Smooth muscle cell (in vitro differentiated cells): ENCODE data around the gene SCMH1. TPM values are rescaled to one million over a fixed set of nuclear protein-coding genes. Genes with fewer than 3 reads are reported as not detected.

ENCODE experiments used
- DNase-seq: peaks from one replicate; lab custom pipeline; 2025; ENCODE audit not compliant: unreplicated experiment; lab: John Stamatoyannopoulos, UW
- H2AFZ ChIP-seq: fragments of 200-600 bp; sonication (generic); 2 replicates; pipeline ENCODE4 v1.6.0; 2016; ENCODE audit warnings: antibody characterized with exemption, low read depth, mild to moderate bottlenecking
- H3F3A ChIP-seq: fragments of 200-600 bp; sonication (generic); 2 replicates; pipeline ENCODE4 v1.6.0; 2017; ENCODE audit warnings: antibody characterized with exemption, low read depth
- H3K27ac ChIP-seq: fragments of 200-600 bp; sonication (generic); 2 replicates; pipeline ENCODE4 v1.5.1; 2016; ENCODE audit warnings: low read depth, mild to moderate bottlenecking
- H3K27me3 ChIP-seq: fragments of 200-600 bp; sonication (generic); 2 replicates; pipeline ENCODE4 v1.6.1; 2016; ENCODE audit warnings: low read depth, mild to moderate bottlenecking
- H3K36me3 ChIP-seq: fragments of 200-600 bp; sonication (generic); 2 replicates; pipeline ENCODE4 v1.5.1; 2016; ENCODE audit warnings: low read depth
- H3K4me1 ChIP-seq: fragments of 200-600 bp; sonication (generic); 2 replicates; pipeline ENCODE4 v1.5.1; 2016; ENCODE audit warnings: low read depth
- H3K4me2 ChIP-seq: fragments of 200-600 bp; sonication (generic); 2 replicates; pipeline ENCODE4 v1.6.0; 2016; ENCODE audit warnings: mild to moderate bottlenecking
- H3K4me3 ChIP-seq: fragments of 200-600 bp; sonication (generic); 2 replicates; pipeline ENCODE4 v1.5.1; 2016; ENCODE audit warnings: mild to moderate bottlenecking
- H3K79me2 ChIP-seq: fragments of 200-600 bp; sonication (generic); 2 replicates; pipeline ENCODE4 v1.6.0; 2016; ENCODE audit warnings: low read depth, mild to moderate bottlenecking
- H3K9ac ChIP-seq: fragments of 200-600 bp; sonication (generic); 2 replicates; pipeline ENCODE4 v1.6.0; 2016; ENCODE audit warnings: low read depth
- H3K9me3 ChIP-seq: fragments of 200-600 bp; sonication (generic); replicated peaks from 2 replicates; pipeline ENCODE4 v1.5.1; 2016; ENCODE audit warnings: low read depth
- H4K20me1 ChIP-seq: fragments of 200-600 bp; sonication (generic); 2 replicates; pipeline ENCODE4 v1.6.0; 2016; ENCODE audit warnings: low read depth
- CTCF ChIP-seq: fragments of 200-600 bp; sonication (generic); IDR thresholded peaks from 2 replicates; pipeline ENCODE4 v1.5.1; 2017; ENCODE audit warnings: borderline replicate concordance, mild to moderate bottlenecking, antibody characterized with exemption; ENCODE audit not compliant: insufficient read depth, poor library complexity, severe bottlenecking
- WGBS: methylation state at CpG from one replicate; pipeline ENCODE4 v1.1.7; 2016; ENCODE audit warnings: low lambda C conversion rate; 5-methylcytosine and 5-hydroxymethylcytosine counted together
- polyA plus RNA-seq: library from polyadenylated mRNA; unstranded; fragments of >200 nt; fragmentation: Nextera tagmentation; extraction: Ambion mirVana; gene quantifications from 2 replicates; pipeline ENCODE4 v1.2.1, GENCODE V29; 2016
- total RNA-seq: library from RNA; depleted of rRNA; stranded (reverse); fragments of >200 nt; gene quantifications from 2 replicates; pipeline ENCODE4 v1.2.3, GENCODE V29; 2014

Gene SCMH1
- total and polyA plus RNA-seq, 2 experiments from 2014 or later = 24.0 to 46.4 TPM

- Histone ChIP-seq H2AFZ (no peak overlapping the region), H3K79me2 (peaks cover 37% of the 10 kb centered on the region), H3K27me3 (no peaks in the 10 kb centered on the region), H3K27ac (no peak overlapping the region), H3K36me3 (peaks cover 11% of the 10 kb centered on the region), H3K9ac (no peak overlapping the region), H3K4me3 (no peak overlapping the region), H4K20me1 (peaks cover 44% of the 10 kb centered on the region), H3K4me2 (no peak overlapping the region), H3K9me3 (no peaks in the 10 kb centered on the region), H3F3A (peaks cover 4% of the 10 kb centered on the region), H3K4me1 (peaks cover 13% of the 10 kb centered on the region)
- TF ChIP-seq CTCF = no peak
- WGBS = 89% methylated on average over 1 of the region's 1 CpG
- DNase-seq = no peak
These were observed 258.8 kb downstream of the SCMH1 start for GRCh38 chr1:40983286-40983685.

- H3K79me2 ChIP-seq = peaks cover 37% of the 10 kb centered on the region
- H3K9me3 ChIP-seq = no peaks in the 10 kb centered on the region
- peaks cover 44% of the 10 kb centered on the region for H4K20me1 ChIP-seq
- H3K27me3 ChIP-seq = no peaks in the 10 kb centered on the region
- 59% methylated on average over 1 of the region's 1 CpG for WGBS
- H3F3A ChIP-seq = peaks cover 9% of the 10 kb centered on the region
- DNase-seq = no peak
- no peak overlapping the region for H3K4me2 ChIP-seq
- H3K9ac ChIP-seq = no peak overlapping the region
- H3K27ac ChIP-seq = no peak overlapping the region
- H3K36me3 ChIP-seq = peaks cover 9% of the 10 kb centered on the region
- TF ChIP-seq CTCF = no peak
- H3K4me1 ChIP-seq = peaks cover 13% of the 10 kb centered on the region
- H3K4me3 ChIP-seq = no peak overlapping the region
- H2AFZ ChIP-seq = no peak overlapping the region
These were observed 259.4 kb downstream of the SCMH1 start for GRCh38 chr1:40982721-40983120.

DNA sequence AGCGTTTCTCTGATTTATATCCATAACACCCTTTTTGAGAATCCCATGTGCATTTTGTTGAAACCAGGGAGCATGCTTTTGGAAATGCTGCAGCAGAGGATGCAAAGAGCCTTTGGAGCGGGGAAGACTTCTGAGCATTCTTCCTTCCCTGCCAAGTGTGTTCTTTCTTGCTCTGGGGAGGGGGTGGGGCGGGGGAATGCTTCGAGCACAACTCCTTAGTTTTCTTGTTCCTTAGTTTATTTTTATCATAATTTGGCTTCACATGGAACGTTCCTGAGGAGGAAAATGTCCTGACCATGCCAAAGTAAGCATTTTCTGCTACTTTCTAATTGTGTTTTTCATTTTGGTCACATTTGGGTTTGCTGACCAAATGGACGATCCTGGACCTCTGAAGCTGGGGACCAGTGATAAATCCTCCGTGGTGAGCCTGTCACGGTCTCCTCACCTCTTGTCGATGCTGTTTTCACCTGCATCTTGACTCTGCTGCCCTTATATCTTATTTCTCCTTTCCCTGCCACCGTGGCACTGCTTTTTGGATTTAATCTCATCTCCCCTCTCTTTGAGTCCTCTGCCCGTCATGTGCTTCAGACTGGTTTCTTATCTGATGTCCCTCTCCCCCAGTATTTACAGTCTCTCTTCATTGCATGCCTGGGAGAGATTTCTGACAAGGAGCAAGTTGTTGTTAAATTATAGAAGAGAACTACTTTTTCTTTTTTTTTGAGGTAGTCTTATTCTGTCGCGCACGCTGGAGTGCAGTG lies 260.2 kb downstream of the SCMH1 start:
- peak overlapping the region; percentile 74 for H3K4me3 ChIP-seq
- H3K27me3 ChIP-seq = no peaks in the 10 kb centered on the region
- no peak for TF ChIP-seq CTCF
- WGBS = 55% methylated on average over 14 of the region's 14 CpGs
- H2AFZ ChIP-seq = no peak overlapping the region
- H3K9me3 ChIP-seq = no peaks in the 10 kb centered on the region
- peaks cover 37% of the 10 kb centered on the region for H3K79me2 ChIP-seq
- peaks cover 13% of the 10 kb centered on the region for H3K4me1 ChIP-seq
- H3K9ac ChIP-seq = no peak overlapping the region
- H3K4me2 ChIP-seq = peak overlapping the region; percentile 94
- DNase-seq = no peak
- H3F3A ChIP-seq = peaks cover 12% of the 10 kb centered on the region
- peaks cover 9% of the 10 kb centered on the region for H3K36me3 ChIP-seq
- no peak overlapping the region for H3K27ac ChIP-seq
- peaks cover 44% of the 10 kb centered on the region for H4K20me1 ChIP-seq
